T-cell (primary cell): ENCODE results near the gene ZNF670. TPM values are rescaled to one million over a fixed set of nuclear protein-coding genes. Genes with fewer than 3 reads are reported as not detected.

Source experiments
- ATAC-seq, 4 experiments: fragments of 200-7000 bp in 3 of 4; fragments of 150-1000 bp in 1 of 4; cut with Tn5 transposase; replicated peaks in 1 of 4; 1 replicate in 3 of 4; 2 replicates in 1 of 4; pipeline ENCODE4 v1.10.0; 2021; ENCODE audit warnings: moderate library complexity in 3 of 4, mild to moderate bottlenecking in 2 of 4, moderate number of reproducible peaks in 1 of 4
- CTCF ChIA-PET, 2 donors: fragments of 300-600 bp; sonication (Branson Sonifier 250); formaldehyde crosslinking; loops; one replicate each; lab custom pipeline; 2022; ENCODE audit warnings: antibody characterized with exemption in 2 of 2; lab: Charles Lee
- POLR2A ChIA-PET, 2 donors: fragments of 300-600 bp; sonication (Branson Sonifier 250); formaldehyde crosslinking; loops; one replicate each; lab custom pipeline; 2022; ENCODE audit warnings: antibody characterized with exemption in 2 of 2; lab: Charles Lee
- DNase-seq, 35 experiments: peaks; one replicate each; pipeline versions ENCODE4 v3.0.0 to v3.0.0-alpha.2; 2013 to 2023
- H3K27ac ChIP-seq: one replicate; pipeline ENCODE4 v1.5.1; 2013; ENCODE audit warnings: low read length
- H3K27me3 ChIP-seq, 2 experiments: replicated peaks in 1 of 2; 1 replicate in 1 of 2; 2 replicates in 1 of 2; pipeline versions ENCODE4 v1.6.1 to v1.7.0; 2013; ENCODE audit warnings: low read length in 1 of 2, mixed read lengths in 1 of 2; ENCODE audit not compliant: control insufficient read depth in 2 of 2, insufficient read depth in 2 of 2; ENCODE audit errors: extremely low read depth in 1 of 2
- H3K36me3 ChIP-seq, 2 donors: 1 replicate in 1 of 2; 2 replicates in 1 of 2; pipeline versions ENCODE4 v1.6.1 to v1.7.0; 2013; ENCODE audit warnings: low read length in 1 of 2; ENCODE audit not compliant: control insufficient read depth in 2 of 2, insufficient read depth in 1 of 2; ENCODE audit errors: extremely low read depth in 1 of 2
- H3K4me1 ChIP-seq, 2 experiments: 1 replicate in 1 of 2; 2 replicates in 1 of 2; pipeline versions ENCODE4 v1.6.1 to v1.7.0; 2013; ENCODE audit warnings: low read length in 2 of 2, mixed read lengths in 1 of 2; ENCODE audit not compliant: insufficient read depth in 2 of 2, control insufficient read depth in 1 of 2; ENCODE audit errors: extremely low read depth in 1 of 2
- H3K4me3 ChIP-seq, 2 donors: 1 replicate in 1 of 2; 2 replicates in 1 of 2; pipeline versions ENCODE4 v1.5.1 to v1.7.0; 2013; ENCODE audit warnings: mild to moderate bottlenecking in 2 of 2, low read length in 1 of 2, moderate library complexity in 1 of 2; ENCODE audit not compliant: control insufficient read depth in 1 of 2; ENCODE audit errors: extremely low read depth in 1 of 2
- H3K9me3 ChIP-seq: 2 replicates; pipeline ENCODE4 v1.7.0; 2013
- H3K27ac Mint-ChIP-seq, 2 donors: one replicate each; pipeline ENCODE4 v1.8.0; 2020 to 2021; ENCODE audit warnings: mild to moderate bottlenecking in 2 of 2, mixed read lengths in 2 of 2
- H3K27me3 Mint-ChIP-seq, 2 donors: one replicate each; pipeline ENCODE4 v1.8.0; 2021 to 2022; ENCODE audit warnings: mixed read lengths in 2 of 2
- H3K36me3 Mint-ChIP-seq: one replicate; pipeline ENCODE4 v1.8.0; 2021; ENCODE audit warnings: mixed read lengths
- H3K4me1 Mint-ChIP-seq, 3 donors: one replicate each; pipeline ENCODE4 v1.8.0; 2020 to 2022; ENCODE audit warnings: mixed read lengths in 3 of 3, mild to moderate bottlenecking in 1 of 3
- H3K4me3 Mint-ChIP-seq, 3 donors: one replicate each; pipeline ENCODE4 v1.8.0; 2020 to 2022; ENCODE audit warnings: mild to moderate bottlenecking in 3 of 3, mixed read lengths in 3 of 3, moderate library complexity in 3 of 3
- H3K9me3 Mint-ChIP-seq, 3 donors: one replicate each; pipeline ENCODE4 v1.8.0; 2020 to 2022; ENCODE audit warnings: mixed read lengths in 3 of 3
- WGBS: methylation state at CpG from one replicate; pipeline ENCODE4 v1.1.5; 2013; ENCODE audit warnings: missing lambda C conversion rate; ENCODE audit not compliant: insufficient coverage; 5-methylcytosine and 5-hydroxymethylcytosine counted together
- total RNA-seq, 35 experiments: library from RNA in 6 of 35; stranded (reverse) in 6 of 35; fragments of 120-200 nt in 1 of 35; gene quantifications; one replicate each; pipeline versions ENCODE4 v1.2.1 to v1.2.4 and lab custom pipeline; 2013 to 2026

ZNF670 gene
- total RNA-seq, 5 donors from 2014 or later (not counting 1 experiment from before 2014, with no cell fraction given): 0.78 to 2.5 (median 1.7) TPM

DNA sequence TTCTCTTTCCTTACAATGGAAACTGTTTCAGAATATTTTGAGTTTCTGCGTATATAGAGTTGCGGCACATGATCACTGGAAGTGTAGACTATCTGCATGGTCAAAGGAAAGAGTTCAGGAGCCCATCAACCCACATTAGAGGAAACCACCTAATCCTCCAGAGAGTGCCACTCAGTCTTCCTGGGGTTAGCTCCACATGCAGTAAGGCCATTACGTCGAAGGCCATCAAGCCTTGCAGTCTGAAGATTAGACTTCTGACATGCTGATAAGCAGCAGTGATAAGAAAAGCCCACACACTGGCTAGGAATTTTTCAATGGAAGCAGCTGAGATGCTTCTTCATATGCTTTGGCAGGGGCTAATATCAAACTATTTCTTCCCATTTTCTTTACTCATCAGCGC lies 17.9 kb upstream of the ZNF670 start:
- Histone ChIP-seq H3K4me3 (no peak overlapping the region), H3K4me1 (no peaks in the 10 kb centered on the region), H3K27me3 (no peaks in the 10 kb centered on the region), H3K9me3 (peaks cover 24% of the 10 kb centered on the region), H3K36me3 (peaks cover 11 to 14% of the 10 kb centered on the region in 2 donors), H3K27ac (no peak overlapping the region)
- H3K36me3 Mint-ChIP-seq: peaks cover 44% of the 10 kb centered on the region
- ChIA-PET CTCF (no interaction called here), POLR2A (no interaction called here)
- WGBS: 100% methylated on average over 2 of the region's 5 CpGs
- H3K27me3 Mint-ChIP-seq: no peaks in the 10 kb centered on the region
- no peak overlapping the region for H3K4me3 Mint-ChIP-seq
- no peaks in the 10 kb centered on the region for H3K4me1 Mint-ChIP-seq
- DNase-seq (no peak), ATAC-seq (no peak)
- no peak overlapping the region for H3K27ac Mint-ChIP-seq
- H3K9me3 Mint-ChIP-seq: peaks cover 0 to 50% (median 37%) of the 10 kb centered on the region in 3 donors

DNA sequence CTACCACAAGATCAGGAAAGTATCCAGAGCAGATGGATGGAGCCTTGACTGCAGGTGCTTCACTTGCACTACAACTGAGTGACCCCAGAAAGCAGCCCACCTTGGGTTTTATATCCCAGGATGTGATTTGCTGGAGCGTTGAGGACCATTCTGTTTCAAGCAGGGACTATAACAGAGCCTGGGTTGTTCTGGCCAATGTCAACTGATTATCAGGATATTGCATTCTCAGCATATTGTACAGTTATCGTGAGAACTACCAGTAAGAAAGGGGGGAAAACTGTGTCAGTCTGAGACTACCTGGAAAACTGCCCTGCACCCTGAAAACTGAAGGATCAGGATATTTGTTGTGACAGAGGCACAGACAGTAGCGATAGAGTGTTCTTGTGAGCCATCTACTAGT lies 17.5 kb upstream of the ZNF670 start:
- Mint-ChIP-seq H3K36me3 (peaks cover 40% of the 10 kb centered on the region), H3K9me3 (peaks cover 0 to 47% (median 34%) of the 10 kb centered on the region in 3 donors), H3K4me1 (no peaks in the 10 kb centered on the region), H3K27me3 (no peaks in the 10 kb centered on the region), H3K4me3 (no peak overlapping the region), H3K27ac (no peak overlapping the region)
- POLR2A ChIA-PET: no interaction called here
- Histone ChIP-seq H3K27me3 (no peaks in the 10 kb centered on the region), H3K9me3 (peaks cover 19% of the 10 kb centered on the region), H3K27ac (no peak overlapping the region), H3K4me3 (no peak overlapping the region), H3K36me3 (peaks cover 8 to 10% of the 10 kb centered on the region in 2 donors), H3K4me1 (no peaks in the 10 kb centered on the region)
- no peak for DNase-seq
- WGBS: 96% methylated on average over 3 of the region's 3 CpGs
- CTCF ChIA-PET: no interaction called here
- ATAC-seq: no peak

DNA sequence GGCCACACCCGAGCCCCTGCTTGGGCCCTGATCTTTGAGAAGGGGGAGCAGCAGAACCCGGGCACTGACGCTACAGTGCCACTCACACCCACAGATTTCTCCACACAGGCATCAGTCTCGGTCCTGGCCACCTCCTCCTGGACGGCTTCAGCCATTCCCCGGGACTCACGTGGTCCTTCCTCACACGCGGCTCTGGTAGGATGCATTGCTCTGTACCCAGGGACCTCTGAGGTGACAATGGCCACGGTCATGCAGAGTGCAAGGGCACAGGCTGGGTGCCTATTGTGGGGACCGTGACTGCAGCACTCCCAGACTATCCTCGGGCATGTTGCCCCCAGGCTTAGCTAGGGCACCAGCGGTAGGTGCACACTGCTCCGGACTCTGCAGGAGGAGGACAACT lies 11.8 kb upstream of the ZNF670 start:
- Histone ChIP-seq H3K36me3 (no peaks in the 10 kb centered on the region), H3K27ac (no peak overlapping the region), H3K9me3 (peaks cover 3% of the 10 kb centered on the region), H3K27me3 (peaks cover 0 to 18% of the 10 kb centered on the region in 2 experiments), H3K4me3 (no peak overlapping the region), H3K4me1 (no peaks in the 10 kb centered on the region)
- DNase-seq (no peak), ATAC-seq (peak in 1 of 4 experiments; percentile 34)
- H3K4me1 Mint-ChIP-seq: no peaks in the 10 kb centered on the region
- H3K36me3 Mint-ChIP-seq: no peaks in the 10 kb centered on the region
- WGBS: 84% methylated on average over 14 of the region's 14 CpGs
- ChIA-PET POLR2A (no interaction called here), CTCF (interaction anchor here in 1 of 2 donors (0.5 kb wide), 1 partner anchor 39 kb away, joined by 3 read pairs; no protein-coding TSS in a partner anchor)
- no peaks in the 10 kb centered on the region for H3K27me3 Mint-ChIP-seq
- no peak overlapping the region for H3K4me3 Mint-ChIP-seq
- no peak overlapping the region for H3K27ac Mint-ChIP-seq
- peaks cover 0 to 7% (median 5%) of the 10 kb centered on the region in 3 donors for H3K9me3 Mint-ChIP-seq

DNA sequence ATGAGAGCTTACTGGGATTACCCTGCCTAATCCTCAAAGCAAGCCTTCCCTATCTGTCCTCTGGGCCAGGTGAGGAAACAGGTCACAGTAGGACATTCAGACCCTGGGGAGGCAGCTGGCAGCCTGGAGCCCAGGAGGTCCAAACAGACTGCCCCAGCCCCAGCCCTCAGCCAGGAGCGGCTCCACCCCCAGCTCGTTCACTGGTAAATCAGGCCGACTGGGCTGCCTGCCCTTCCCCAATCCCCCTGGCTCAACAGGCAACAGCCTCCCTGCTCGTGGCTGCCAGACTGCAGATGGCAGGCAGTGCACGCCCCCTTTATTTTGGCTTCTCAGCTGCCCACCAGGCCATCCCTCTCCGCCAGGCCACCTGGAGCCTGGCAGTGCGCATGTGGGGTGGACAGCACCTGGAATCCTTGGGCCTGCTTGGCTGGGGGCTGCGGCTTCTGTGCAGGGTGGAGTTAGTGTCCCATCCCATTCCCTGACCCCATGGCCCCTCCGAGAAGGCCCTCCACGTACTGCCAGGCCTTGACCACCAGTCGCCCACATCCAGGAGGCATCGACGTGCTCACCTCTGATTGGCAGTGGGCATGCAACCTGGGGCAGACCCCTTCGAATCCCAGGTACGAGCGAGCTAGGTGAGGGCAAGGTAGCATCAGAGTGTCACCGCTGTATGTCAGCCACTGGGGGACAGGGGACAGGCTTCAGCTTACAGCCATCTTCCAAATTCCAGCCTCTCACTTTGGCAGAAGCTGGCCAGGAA lies 11.2 kb upstream of the ZNF670 start:
- no peaks in the 10 kb centered on the region for H3K9me3 ChIP-seq
- ChIA-PET CTCF (interaction anchor here in 1 of 2 donors (0.5 kb wide), 1 partner anchor 38 kb away, joined by 3 read pairs; no protein-coding TSS in a partner anchor), POLR2A (no interaction called here)
- H3K27ac ChIP-seq: no peak overlapping the region
- WGBS: 80% methylated on average over 16 of the region's 17 CpGs
- H3K4me3 ChIP-seq: no peak overlapping the region
- H3K4me1 ChIP-seq: no peaks in the 10 kb centered on the region
- H3K4me3 Mint-ChIP-seq: no peak overlapping the region
- DNase-seq (no peak), ATAC-seq (no peak)
- no peaks in the 10 kb centered on the region for H3K36me3 Mint-ChIP-seq
- no peaks in the 10 kb centered on the region for H3K4me1 Mint-ChIP-seq
- H3K9me3 Mint-ChIP-seq: peaks cover 0 to 9% (median 5%) of the 10 kb centered on the region in 3 donors
- no peaks in the 10 kb centered on the region for H3K36me3 ChIP-seq
- peaks cover 3 to 5% of the 10 kb centered on the region in 2 donors for H3K27me3 Mint-ChIP-seq
- H3K27ac Mint-ChIP-seq: no peak overlapping the region
- H3K27me3 ChIP-seq: peaks cover 0 to 18% of the 10 kb centered on the region in 2 experiments

DNA sequence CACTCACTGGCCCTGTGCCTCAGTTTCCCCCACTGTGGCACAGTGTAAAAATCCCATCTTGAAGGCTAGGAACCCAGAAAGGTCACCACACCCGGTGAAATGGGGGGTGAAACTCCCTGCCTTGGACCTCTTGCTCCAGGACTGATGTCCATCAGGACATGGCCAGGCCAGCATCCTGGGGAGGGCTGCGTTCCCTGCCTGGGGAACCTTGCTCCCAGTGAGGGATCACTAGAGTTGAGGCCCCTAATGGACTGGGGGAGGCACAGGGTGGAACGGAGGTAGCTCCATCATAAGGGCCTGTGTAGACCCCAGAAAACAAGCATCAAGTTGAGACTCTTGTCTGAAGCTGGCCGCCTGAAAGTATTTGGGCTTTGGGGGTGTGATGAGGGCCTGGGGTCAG lies 10.4 kb upstream of the ZNF670 start:
- POLR2A ChIA-PET: no interaction called here
- no peaks in the 10 kb centered on the region for H3K36me3 Mint-ChIP-seq
- Histone ChIP-seq H3K4me1 (no peaks in the 10 kb centered on the region), H3K36me3 (no peaks in the 10 kb centered on the region), H3K4me3 (no peak overlapping the region), H3K9me3 (no peaks in the 10 kb centered on the region), H3K27me3 (peaks cover 0 to 18% of the 10 kb centered on the region in 2 experiments), H3K27ac (no peak overlapping the region)
- no peak overlapping the region for H3K4me3 Mint-ChIP-seq
- H3K9me3 Mint-ChIP-seq: peaks cover 0 to 7% (median 3%) of the 10 kb centered on the region in 3 donors
- WGBS: 79% methylated on average over 3 of the region's 4 CpGs
- CTCF ChIA-PET: no interaction called here
- DNase-seq (no peak), ATAC-seq (no peak)
- peaks cover 6 to 7% of the 10 kb centered on the region in 2 donors for H3K27me3 Mint-ChIP-seq
- H3K27ac Mint-ChIP-seq: no peak overlapping the region
- no peaks in the 10 kb centered on the region for H3K4me1 Mint-ChIP-seq

DNA sequence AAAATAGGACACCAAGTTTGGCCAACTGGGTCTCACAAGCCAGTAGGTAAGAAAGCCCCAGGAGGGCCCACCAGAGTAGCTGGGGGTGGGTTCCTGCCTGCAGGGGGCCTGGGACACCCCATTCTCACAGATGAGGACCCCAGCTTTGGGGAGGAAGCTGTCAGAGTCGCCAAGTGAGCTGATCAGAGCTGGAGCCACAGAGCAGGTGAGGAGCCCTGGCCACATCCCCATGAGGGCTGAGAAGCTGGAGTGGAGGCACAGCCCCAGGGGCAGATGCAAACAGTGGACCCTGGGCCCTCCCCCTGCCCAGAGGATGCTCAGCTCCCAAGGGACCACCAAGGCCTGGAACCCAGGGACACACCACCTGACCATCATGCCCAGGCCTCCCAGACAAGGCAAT lies 8.6 kb upstream of the ZNF670 start:
- POLR2A ChIA-PET: no interaction called here
- H3K4me1 ChIP-seq: no peaks in the 10 kb centered on the region
- H3K27me3 ChIP-seq: peaks cover 0 to 18% of the 10 kb centered on the region in 2 experiments
- Mint-ChIP-seq H3K27me3 (peaks cover 9 to 15% of the 10 kb centered on the region in 2 donors), H3K9me3 (peaks cover 0 to 3% (median 2%) of the 10 kb centered on the region in 3 donors), H3K4me1 (no peaks in the 10 kb centered on the region), H3K36me3 (no peaks in the 10 kb centered on the region), H3K4me3 (no peak overlapping the region), H3K27ac (no peak overlapping the region)
- H3K9me3 ChIP-seq: no peaks in the 10 kb centered on the region
- DNase-seq (no peak), ATAC-seq (no peak)
- H3K36me3 ChIP-seq: no peaks in the 10 kb centered on the region
- H3K27ac ChIP-seq: no peak overlapping the region
- no peak overlapping the region for H3K4me3 ChIP-seq
- CTCF ChIA-PET: no interaction called here
- WGBS: 20% methylated on average over 1 of the region's 1 CpG
